Erythroblast (primary cell): Measurements from ENCODE around the gene STXBP1.

Experiments
- GATA1 ChIP-seq: IDR thresholded peaks from 2 replicates; pipeline ENCODE4 v1.6.1; 2011; ENCODE audit warnings: low read depth, mild to moderate bottlenecking, control low read depth, low read length, moderate library complexity
- POLR2A ChIP-seq: IDR thresholded peaks from 2 replicates; pipeline ENCODE4 v1.6.1; 2011; ENCODE audit warnings: mild to moderate bottlenecking, low read length

DNA sequence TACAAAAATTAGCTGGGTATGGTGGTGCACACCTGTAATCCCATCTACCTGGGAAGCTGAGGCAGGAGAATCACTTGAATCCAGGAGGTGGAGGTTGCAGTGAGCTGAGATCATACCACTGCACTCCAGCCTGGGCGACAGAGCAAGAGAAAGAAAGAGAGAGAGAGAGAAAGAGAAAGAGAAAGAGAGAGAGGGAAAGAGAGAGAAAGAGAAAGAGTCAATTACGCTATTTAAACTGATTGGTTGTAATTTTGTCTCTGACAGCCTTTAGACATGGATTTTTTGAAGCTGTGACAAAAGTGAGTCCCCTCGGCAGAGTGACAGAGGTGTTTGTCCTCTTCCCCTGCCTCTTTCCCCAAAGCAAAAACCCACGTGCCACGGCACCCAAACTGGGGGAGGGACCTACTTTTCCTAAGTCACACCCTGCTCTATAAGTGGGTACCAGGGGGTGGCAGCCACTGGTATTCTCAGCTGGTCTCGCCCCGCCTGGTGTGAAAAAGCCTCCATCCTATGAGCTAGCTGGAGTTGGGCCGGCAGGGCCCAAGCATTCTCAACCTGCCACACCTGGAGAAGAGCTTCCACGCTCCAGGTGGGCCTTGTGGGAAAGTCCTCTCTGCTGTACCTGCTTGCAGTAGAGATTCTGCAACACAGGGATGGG, 91.3 kb downstream of the STXBP1 start:
- TF ChIP-seq POLR2A (no peak), GATA1 (no peak)
